T-helper 1 cell treated with Interleukin-12 subunit alpha and Interleukin-12 subunit beta and Interleukin-4 antibody, amounts not matched to agents 30 ng/mL and 1 ng/mL, for 36 hours (primary cell): Measurements from ENCODE around the gene GAB1. TPM values are rescaled to one million over a fixed set of nuclear protein-coding genes. Genes with fewer than 3 reads are reported as not detected.

Experiments used
- intact Hi-C: fragments of 100-400 bp; cut with micrococcal nuclease; formaldehyde crosslinking; loops from one replicate; pipeline ENCODE4 v1.15.1; 2024
- total RNA-seq: library from RNA; stranded (reverse); gene quantifications from 2 replicates; pipeline ENCODE4 v1.2.3, GENCODE V29; 2022

The GAB1 gene
- total RNA-seq, 1 donor from 2014 or later, result 0.34 TPM

DNA sequence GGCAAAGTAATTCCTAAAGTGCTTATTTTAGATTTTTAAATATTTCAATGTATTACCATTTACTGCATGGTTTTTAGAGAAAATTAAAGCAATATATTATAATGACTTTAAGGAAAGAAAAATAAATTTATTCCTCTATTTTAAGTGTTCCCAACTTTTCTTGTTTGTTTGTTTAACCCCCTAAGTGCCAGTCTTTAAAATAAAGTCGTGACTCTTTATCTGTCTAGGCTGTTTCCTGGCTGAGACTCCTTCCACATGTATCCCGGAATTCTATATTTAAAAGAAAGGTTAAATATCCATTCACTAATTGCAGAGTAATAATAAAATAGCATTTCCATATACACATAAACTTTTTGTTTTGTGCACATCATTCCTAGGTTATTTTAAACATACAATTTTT lies 71.2 kb downstream of the GAB1 start:
- intact Hi-C loops, result no loop called here

DNA sequence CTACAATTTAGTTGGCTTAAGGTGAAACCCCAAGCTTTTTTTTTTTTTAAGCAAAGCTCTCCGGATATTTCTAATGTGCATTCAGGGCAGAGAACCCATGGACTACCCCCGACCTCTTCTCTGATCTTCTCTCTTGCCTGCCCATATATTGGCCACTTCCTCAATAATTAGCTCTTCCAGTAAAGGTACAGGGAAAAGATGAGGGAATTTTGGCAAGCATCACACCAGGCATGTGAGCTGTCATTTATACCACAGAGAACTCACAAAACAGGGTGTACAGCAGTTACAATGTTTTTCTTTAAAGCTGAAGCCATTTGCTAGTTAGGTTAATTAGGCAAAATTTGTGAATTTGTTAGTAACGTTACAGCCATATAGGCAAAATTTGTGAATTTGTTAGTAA lies 73.3 kb downstream of the GAB1 start:
- intact Hi-C loops, result no loop called here

DNA sequence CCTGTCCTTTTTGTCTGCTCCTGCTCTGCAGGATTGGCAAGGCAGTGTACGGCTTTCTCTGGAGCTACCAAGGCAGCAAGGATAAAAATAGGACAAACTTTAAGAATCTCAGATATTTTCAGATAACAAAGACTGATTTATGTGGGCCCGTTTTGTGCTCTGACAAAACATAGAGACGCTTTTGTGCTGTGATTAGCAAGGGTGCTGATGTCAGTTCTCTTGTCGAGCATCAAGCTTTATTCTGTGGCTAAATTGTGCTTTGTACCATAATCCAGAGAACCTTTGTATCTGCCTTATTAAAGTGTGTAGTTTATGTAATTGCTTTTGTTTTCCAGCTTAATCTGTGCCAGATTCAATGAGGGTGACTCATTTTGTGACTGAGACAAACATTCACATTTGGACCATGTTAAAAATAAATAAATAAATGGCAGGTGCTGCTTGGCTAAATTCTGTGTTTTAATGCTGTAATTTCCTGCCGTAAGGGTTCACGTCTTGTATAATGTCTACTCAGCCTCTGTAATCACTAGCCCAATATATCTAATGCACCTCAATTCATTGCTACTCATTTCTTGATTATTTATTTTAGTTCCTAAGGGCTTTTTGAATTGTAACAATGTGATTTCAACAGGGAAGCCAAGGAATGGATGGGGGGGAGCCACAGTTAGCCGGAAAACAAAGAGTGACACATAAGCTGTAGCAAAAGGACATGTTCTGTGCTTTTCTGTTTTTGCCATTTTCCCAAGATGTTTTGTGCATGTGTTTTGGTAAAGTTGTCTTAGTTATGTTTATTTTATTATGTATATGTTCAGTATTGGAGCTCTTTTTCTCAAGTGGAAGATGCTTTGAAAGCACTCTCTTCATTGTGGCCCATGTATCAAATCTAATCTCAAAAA lies 75.1 kb downstream of the GAB1 start:
- intact Hi-C loops, result no loop called here

DNA sequence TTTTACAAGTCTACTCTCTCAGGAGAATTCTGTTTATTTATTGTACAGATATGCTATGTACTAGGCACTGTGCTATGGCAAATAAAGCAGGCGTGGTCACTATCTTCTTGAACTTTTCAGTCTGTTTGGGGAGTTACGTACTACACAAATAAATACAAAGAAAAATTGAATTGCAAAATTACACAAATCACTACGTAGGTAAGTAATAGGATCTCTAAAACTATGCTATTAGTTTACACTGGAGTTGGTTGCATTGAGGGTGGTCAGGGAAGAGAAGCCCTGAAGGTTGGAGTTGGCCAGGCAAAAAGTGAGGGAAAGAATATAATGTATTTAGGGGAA lies 75.7 kb downstream of the GAB1 start:
- intact Hi-C loops, result no loop called here

DNA sequence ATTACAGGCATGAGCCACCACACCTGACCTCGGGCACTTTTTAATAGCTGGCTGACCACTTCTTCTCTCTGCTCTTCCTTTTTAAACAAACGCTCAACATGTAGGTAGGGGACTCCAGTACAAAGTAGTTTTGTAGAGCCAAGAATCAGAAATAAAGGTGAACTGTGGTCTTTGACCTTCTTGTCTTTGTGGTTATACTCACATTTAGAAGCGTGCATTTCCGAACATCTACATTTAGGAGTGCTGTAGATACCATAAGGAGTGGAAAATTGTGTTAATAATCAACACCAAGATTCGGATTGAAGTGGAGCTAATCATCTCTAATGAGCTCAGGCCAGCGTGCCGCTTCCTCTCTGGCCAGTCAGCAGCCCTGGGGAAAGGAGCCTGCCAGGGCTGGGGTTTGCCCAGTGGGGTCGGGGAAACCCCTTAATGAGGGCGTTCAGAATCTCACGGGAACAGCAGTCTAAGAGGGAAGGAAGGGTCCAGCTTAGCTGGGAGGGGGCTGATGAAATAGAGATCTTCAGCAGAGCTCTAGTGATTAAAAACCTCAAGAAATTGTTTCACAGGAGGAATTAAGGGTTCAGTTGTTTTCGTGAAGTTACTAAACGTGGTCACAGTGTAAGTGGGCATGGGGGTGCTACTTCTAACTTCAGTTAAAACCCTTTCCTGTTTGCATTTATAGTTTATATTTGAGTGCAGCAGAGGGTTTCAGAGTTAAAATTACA lies 81.2 kb downstream of the GAB1 start:
- intact Hi-C loops, result no loop called here

DNA sequence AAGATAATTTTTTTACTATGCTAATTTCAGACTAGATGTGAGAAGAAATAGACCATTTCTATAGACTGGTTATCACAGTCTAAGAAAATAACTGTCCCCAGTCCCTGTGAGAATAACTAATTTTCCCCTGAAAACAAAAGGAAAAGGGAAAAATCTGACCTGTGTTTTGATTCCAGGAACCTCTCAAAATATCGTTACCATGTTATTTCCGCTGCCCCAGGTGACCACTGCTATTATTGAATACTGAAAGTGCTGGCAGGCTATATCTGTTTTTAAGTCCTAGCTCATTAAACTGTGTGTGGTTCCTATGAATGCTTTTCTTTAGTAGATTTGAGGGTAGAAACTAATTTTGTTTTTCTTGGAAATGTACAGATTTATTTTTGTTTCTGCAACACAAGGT lies 83.6 kb downstream of the GAB1 start:
- intact Hi-C loops, result no loop called here

DNA sequence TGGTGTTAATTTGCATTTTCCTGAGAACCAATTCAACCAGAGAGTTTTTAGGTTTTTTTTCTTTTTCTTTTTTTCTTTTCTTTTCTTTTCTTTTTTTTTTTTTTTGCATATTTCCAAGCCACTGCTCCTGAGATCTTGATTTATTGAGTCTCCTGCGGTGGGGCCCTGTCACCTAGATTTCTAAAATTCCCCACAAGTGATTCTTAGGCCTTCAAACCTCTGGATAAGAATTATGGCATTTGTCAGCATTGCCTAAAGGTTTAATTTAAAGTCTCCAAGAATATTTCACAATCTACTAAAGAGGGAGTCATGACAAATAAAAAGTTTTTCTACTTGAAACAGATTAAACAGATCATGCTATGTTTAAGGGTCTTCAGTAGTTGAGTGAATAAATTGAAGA lies 84.9 kb downstream of the GAB1 start:
- intact Hi-C loops, result no loop called here

DNA sequence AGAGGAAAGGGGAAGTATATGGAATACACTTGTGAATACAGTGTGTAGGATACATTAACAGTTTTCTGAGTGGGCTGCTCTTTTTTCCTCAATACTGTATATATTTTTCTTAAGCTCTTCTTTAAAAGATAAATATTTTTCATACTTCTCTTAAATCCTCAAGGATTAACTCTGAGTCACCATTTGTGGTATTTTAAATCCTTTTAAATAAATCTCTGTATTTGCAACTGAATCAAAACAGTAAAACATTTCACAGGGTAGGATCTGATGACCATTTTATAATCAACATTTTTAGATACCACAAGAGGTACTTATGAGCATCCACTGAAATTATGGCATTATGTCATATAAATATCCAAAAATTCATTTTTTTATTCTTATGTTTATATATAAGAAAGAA lies 87.6 kb downstream of the GAB1 start:
- intact Hi-C loops, result no loop called here

DNA sequence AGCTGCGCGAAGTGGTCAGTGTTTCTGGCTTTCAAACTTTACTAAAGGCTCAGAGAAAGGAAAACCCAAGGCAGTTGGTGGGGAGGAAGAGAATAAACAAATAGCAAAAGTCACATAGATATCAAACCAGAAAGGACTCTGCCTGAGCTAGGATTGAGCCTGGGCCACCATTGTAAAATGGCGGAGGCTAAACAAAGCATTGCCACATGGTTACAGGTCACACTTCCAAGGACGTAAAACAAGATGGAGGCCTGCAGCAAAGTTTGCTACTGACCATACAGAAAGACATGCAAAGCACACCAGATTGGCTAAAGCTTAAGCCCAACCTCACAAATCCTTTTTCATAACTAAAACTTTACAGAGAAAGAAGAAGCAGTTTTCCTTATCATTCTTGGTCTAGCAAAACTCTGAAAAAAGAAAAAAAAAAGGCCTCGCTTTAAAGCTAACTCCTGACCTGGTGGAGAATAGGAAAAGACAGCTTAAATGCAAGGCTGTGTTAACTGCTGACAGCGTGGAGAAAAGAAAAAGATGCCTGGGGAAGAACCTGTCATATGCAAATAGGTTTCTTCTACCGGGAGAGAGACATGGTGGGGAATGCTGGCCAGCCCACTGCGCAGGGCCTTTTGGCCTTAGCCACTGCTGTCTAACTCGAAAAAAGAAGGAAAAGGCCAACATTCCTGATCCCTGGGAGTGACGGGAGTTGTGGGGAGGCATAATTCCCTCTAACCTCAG lies 95.0 kb downstream of the GAB1 start:
- intact Hi-C loops, result no loop called here

DNA sequence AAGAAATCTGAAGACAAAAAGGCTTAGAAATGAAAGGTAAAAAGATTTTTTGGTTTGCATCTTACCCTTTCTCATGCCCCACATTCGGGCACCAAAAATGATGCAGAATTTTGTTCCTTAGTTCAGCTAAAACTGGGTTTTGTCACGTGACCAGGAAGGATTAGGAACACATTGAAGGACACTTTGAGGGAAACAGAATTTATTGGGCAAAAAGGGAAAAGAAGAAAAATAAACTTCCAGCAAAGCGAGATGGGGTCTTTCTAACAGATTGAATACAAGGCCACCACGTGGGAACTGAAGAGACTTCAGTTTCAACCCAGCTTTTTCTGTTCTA lies 95.5 kb downstream of the GAB1 start:
- intact Hi-C loops, result no loop called here

DNA sequence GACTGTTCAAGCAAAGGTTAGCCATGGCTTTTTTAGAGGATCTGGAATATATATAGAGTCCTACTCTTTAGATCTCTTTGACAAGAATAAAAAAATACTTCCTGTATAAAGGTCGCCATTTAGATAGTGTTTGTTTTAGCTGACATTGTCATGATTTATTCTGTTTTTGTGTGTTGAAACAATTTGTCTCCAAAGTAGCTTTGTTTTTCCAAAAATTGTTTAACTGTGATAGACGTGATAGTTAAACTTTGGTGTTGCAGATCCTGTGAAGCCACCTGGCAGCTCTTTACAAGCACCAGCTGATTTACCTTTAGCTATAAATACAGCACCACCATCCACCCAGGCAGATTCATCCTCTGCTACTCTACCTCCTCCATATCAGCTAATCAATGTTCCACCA lies 96.6 kb downstream of the GAB1 start:
- intact Hi-C loops, result no loop called here

DNA sequence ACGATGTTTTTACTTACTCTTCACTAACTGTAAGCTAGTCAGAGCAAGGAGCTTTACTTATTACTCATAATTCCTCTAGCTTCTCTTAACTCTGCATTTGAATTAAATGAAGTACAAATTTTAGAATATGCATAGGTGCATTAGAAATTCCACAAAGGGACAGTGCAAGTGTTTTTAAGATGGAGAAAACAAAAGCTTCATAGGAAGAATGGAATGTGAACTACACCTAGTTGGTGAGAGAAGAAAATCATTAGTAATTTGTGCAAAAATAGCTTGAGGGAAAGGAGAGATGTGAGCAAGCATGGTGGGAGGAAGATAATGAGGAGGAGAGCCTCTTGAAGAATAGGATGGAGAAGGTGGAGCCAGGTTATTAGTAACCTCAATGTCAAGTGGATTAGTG lies 99.3 kb downstream of the GAB1 start:
- intact Hi-C loops, result no loop called here

DNA sequence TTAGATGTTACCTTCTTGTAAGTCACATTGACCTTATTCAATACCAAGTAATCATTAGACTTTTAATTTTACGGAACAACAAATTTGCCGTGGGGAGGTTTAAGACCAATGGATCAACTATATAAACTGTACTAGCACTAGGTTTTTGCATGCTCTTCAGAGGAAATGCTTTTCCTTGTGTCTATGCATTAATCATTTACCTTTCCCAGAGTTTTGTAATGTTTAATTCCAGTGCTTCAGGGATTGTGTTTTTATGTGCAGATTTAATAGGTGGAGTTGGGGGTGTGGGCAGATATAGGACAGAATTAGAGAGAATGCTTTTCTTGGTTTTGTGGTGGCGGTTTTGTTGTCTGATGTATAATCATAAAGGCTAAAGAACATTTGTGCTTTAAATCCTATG lies 100.8 kb downstream of the GAB1 start:
- intact Hi-C loops, result no loop called here

DNA sequence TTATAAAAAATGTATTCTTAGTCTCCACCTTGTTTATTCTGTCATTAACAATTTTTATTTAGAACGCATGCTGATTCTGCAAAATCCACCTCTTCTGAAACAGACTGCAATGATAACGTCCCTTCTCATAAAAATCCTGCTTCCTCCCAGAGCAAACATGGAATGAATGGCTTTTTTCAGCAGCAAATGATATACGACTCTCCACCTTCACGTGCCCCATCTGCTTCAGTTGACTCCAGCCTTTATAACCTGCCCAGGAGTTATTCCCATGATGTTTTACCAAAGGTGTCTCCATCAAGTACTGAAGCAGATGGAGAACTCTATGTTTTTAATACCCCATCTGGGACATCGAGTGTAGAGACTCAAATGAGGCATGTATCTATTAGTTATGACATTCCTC lies 101.3 kb downstream of the GAB1 start:
- intact Hi-C loops, result no loop called here

DNA sequence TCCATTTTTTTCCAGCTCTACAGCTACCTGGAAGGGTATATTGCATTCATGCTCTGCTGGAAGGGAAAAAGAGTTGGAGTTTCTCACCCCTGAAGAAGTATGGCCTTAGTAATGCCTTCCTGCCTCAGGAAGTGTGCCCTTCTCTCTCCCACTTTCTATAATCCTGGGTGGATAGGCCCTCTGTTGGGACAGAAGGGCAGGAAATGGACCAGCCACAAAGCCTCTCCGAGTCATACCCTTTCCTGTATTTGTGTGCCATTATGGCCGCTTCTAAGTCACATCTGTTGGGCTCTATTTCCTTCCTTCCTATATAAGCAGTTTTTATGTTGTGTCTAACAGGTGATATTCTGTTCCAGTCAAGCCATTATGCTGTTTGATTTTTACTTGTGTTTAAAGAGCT lies 102.0 kb downstream of the GAB1 start:
- intact Hi-C loops, result no loop called here

DNA sequence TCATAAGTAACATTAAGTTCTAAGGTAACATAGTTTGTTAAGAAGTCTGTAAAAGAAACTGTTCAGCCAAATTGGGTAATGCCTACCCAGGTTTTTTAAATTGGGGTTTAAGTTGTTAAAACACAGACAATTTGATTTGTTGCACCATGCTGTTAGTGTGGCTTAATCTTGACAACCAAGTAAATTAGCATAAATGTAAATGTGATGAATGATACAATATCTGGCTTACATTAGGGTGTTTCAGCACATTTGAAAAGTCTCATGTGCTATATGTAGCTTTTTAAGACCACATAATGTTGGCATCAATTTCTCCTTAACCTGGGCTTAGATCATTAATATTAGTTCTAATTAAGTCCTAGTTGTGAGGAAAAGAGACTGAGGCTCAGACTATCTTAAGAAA lies 104.4 kb downstream of the GAB1 start:
- intact Hi-C loops, result no loop called here

DNA sequence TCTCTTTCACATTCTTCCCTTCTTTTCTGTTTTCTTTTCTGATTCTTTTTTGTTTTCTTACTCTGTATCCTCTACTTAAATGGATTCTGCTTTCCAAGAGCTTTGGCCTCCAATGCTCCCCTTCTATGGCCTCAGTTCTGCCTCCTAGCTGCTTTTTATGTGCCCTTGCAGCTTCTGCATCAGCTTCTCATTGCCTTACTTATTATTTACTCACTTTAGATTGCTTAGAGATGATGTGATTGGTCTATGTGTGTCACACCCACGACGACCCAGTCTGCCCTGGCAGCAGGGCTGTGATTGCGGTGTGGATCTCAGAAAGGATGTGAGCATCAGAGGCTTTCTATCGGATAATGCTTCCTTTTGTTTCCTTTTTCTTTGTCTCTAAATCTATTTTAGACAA lies 105.0 kb downstream of the GAB1 start:
- intact Hi-C loops, result no loop called here

DNA sequence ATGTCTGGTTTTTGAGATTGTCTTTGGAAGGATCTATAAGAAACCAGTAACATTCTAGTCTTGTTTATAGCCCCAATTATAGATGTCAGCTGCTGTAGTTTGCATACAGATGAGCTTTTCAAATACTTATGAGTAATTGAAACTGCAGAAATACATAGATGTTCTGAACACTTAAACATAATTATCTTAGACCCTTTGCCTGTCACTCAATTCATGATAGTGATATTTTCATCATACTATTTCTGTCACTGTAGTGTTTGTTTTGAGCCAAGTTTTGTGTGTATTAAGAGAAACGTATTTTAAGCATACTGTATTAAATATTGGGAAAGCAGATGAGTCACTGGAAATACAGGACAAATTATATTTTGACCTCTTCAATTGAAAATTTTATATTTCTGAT lies 107.1 kb downstream of the GAB1 start:
- intact Hi-C loops, result no loop called here

DNA sequence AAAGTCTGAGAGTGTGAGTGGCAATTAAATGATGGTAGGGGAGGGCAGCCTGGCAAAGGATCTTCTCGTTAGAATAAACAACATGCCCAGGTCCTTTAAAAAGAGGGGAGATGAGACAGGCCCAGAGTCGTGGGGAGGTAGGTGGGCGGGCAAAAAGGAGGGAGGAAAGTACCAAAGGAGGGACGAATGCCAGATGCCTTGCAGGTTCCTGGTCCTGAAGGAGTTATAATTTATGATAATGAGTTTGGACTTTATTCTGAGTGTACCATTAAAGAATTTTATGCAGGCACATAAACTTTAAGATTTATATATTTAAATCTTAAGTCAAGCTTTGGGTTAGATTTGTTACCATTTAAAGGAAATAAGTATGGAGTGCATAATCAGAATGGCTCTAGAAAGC lies 114.5 kb downstream of the GAB1 start:
- intact Hi-C loops, result no loop called here

DNA sequence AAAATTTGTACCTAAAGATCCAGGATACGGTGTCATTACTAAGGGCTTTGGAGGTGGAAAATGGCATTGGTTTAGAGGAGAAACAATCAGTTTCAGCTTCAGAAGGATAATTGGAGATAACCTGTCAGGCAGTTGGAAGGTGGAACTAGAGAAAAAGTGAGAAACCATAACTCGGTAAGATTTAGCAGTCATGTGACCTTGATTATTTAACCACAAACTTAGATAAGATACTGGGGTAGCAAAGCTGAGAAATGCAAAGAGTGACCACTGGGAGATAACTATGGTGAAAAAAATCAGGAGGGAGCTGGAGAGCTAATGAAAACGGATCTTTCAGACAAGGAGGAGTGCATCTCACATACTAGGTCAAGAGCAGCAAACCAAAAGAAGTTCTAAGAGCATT lies 118.5 kb downstream of the GAB1 start:
- intact Hi-C loops, result no loop called here

DNA sequence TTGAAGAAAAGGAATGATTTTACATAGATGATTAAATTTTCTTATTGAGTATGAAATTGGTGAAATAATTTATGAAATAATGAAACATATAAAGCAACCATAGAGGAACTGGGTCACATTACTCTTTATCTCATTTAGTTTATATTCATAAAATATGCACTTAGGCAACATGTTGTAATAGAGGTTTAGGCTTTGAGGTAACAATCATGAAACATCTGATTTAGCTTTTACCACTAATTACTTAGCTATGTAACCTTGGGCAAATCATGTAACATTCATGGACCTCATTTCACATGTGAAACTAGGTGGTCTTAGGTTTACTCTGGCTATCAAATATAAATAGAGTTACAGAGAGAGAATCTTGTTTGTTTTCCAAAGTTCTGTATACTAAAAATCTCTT lies 122.3 kb downstream of the GAB1 start:
- intact Hi-C loops, result no loop called here

DNA sequence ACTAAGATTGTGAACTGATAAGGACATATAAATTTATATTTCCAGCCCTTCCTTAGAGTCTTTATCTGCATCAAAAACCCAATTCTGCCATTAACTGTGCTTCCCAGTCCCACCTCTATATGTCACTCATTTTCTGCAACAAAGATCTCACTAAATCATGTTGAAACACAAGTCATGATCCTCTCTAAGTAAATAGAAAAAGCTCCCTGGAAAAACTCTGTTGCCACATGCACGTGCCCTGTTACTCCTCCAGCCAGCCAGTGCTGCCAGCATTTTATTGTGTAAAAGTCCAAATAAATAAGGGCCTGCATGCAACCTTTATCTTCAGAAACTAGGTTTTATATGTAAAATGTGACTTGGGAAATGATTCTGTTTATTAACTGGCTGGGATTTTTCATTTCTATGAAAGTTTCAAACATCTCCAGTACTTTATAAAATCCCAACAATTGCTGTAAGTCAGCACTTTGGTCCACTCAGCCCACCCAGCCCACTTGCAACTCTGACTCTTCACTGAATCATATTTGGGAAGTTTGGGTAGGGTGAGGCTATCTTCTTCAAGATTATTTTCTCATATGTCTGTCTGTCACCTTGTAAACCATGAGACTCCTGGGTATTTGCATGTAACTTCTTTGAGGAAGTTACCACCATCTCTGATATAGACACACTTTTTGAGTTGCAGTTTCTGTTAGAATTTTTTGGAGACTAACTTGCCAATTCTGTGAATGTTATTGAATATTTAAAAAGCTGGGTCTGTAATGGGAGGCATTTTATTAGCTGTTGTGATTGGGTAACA lies 136.9 kb downstream of the GAB1 start:
- intact Hi-C loops, result no loop called here
